NCI-H2227 (cell line): Measurements from ENCODE around the gene CADPS2.

Experiments
- DNase-seq: peaks from one replicate; lab custom pipeline; 2025; ENCODE audit not compliant: unreplicated experiment; lab: John Stamatoyannopoulos, UW

CADPS2 gene

GRCh38 chr7:122886357-122887081, at the start of gene CADPS2:
TSS of gene CADPS2 (minus strand) at chr7:122886460. CDS start at chr7:122886337, 123 bp downstream.
- peak; percentile 77 for DNase-seq

GRCh38 chr7:122935620-122936019, 49.4 kb upstream of the CADPS2 start:
- DNase-seq = no peak

GRCh38 chr7:122919643-122920181, 33.5 kb upstream of the CADPS2 start:
- no peak for DNase-seq

- peak; percentile 37 for DNase-seq
Measured at GRCh38 chr7:122914812-122915211, 28.6 kb upstream of the CADPS2 start.

GRCh38 chr7:122913608-122914007, 27.3 kb upstream of the CADPS2 start:
- DNase-seq = peak; percentile 48

- no peak for DNase-seq
Measured at GRCh38 chr7:122902751-122903495, 16.7 kb upstream of the CADPS2 start.

GRCh38 chr7:122901250-122901649, 15.0 kb upstream of the CADPS2 start:
- DNase-seq = no peak

GRCh38 chr7:122896509-122896908, 10.2 kb upstream of the CADPS2 start:
- no peak for DNase-seq

- no peak for DNase-seq
Measured at GRCh38 chr7:122893486-122893885, 7.2 kb upstream of the CADPS2 start.

GRCh38 chr7:122889116-122889515, 2.9 kb upstream of the CADPS2 start:
- DNase-seq = no peak

- DNase-seq = no peak
Measured at GRCh38 chr7:122887848-122888247, 1.6 kb upstream of the CADPS2 start.

GRCh38 chr7:122887198-122887597, 938 bp upstream of the CADPS2 start:
- DNase-seq = peak; percentile 26

GRCh38 chr7:122885583-122886356, 490 bp downstream of the CADPS2 start:
- DNase-seq = peak; percentile 27

GRCh38 chr7:122884186-122884585, 2.1 kb downstream of the CADPS2 start:
- DNase-seq = no peak

- no peak for DNase-seq
Measured at GRCh38 chr7:122883049-122883680, 3.1 kb downstream of the CADPS2 start.

GRCh38 chr7:122881324-122881723, 4.9 kb downstream of the CADPS2 start:
- no peak for DNase-seq

GRCh38 chr7:122869260-122869659, 17.0 kb downstream of the CADPS2 start:
- no peak for DNase-seq

- DNase-seq = no peak
Measured at GRCh38 chr7:122867471-122867980, 18.7 kb downstream of the CADPS2 start.

GRCh38 chr7:122864838-122865237, 21.4 kb downstream of the CADPS2 start:
- DNase-seq = no peak

- DNase-seq = no peak
Measured at GRCh38 chr7:122864016-122864415, 22.2 kb downstream of the CADPS2 start.

GRCh38 chr7:122858320-122858719, 27.9 kb downstream of the CADPS2 start:
- no peak for DNase-seq
